GM21717 (cell line): ENCODE data around the gene PLXDC1.

Experiments used
- ATAC-seq: cut with Tn5 transposase; IDR thresholded peaks from one replicate; pipeline ENCODE4 v1.9.1; 2021; ENCODE audit warnings: mild to moderate bottlenecking, moderate library complexity; ENCODE audit not compliant: unreplicated experiment

Gene PLXDC1

GRCh38 chr17:39158623-39159022, 7.2 kb upstream of the PLXDC1 start:
- ATAC-seq: no peak

DNA sequence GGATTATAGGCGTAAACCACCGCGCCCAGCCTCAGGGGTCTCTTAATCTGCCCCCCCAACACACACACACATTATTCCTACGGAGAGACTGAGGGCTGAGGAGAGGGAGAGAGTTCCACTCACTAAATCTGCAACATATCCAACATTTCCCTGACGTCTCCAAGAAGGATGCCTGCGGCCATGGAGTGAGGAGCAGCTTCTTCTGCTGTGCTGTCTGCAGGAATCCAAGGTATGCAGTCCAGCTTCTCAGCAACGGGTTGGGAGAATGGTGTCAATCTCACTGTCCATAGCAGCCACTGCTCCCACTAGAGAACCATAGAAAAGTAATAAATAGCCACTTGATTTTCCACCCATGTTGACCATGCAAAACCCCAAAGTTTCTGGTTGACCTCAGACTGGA, 5.1 kb upstream of the PLXDC1 start:
- ATAC-seq: no peak

DNA sequence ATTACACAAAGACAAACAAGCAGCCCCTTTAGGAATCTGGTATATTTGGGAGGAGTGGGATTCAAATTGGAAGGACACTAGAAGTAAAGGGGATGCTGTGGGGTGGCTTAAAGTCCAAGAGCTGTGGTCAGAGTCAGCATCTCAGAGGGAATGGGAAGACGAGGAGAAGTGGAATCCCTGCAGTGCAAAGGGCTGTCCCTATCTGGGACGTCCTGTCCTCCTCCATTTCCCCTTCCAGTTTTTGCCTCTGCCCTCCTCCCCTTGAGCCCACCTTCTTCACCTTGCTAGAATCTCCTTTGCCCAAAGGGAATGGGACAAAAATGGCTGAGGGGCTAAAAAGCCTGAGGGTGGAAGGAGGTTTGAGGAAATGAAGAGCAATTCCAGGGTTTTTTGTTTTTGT, 4.2 kb upstream of the PLXDC1 start:
- no peak for ATAC-seq

DNA sequence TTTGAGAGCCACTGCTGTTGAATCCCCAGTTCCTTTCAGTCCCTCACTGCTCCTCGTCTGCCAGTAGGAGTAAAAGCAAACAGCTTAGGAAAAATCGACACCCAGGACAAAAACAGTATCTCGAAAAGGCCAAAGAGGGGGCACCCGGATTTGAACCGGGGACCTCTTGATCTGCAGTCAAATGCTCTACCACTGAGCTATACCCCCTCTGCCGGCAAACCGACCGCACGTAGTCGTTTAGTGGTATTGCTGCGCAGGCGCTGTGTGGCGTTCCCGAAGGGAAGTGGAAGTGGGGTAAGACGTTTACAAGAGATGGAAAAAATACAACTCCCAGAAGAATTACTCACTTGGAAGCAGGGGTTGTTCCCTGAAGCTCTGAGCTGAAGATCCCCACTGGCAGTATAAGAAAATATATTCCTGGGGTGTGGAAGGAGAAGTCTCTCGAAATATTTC, 2.2 kb upstream of the PLXDC1 start:
- ATAC-seq: no peak

DNA sequence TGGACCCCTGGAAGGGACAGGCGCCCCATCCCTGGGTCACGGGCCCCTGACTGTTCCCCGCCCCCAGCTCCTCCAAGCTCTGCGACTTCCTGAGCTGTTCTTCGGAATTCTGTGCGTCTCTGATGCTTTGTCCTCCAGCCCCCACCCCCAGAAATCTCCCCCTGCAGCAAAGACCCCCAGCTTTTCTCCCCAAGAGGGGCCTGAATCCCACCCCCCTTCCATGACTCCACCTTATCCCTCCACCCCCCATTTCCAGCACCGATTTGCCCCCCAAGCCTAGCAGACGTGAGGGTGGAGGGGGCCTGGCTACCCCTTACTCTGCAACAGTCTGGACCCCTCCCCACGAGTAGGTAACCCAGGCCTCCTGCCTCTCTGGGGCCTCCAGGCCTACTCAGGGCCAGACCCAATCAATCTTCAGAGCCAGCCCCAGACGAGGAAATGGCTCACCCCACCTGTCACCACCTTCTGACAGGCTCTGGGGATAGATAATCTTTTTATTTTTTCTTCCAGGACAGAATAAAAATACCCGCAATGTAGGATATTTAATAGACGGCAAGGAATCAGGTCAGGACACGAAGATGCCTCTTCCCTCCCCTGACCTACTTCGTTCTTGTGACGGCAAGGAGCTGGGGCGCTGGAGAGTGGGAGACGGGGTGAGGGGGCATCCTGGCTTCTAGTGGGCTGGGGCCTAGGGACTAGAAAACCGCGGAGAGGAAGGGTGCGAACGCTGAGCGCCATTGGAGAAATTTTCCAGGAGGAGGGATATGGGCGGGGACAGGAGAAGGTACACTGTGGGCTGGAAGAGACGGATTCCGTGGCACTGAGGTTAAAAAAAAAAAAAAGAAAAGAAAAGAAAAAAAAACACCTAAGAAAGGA, 744 bp upstream of the PLXDC1 start:
- no peak for ATAC-seq

DNA sequence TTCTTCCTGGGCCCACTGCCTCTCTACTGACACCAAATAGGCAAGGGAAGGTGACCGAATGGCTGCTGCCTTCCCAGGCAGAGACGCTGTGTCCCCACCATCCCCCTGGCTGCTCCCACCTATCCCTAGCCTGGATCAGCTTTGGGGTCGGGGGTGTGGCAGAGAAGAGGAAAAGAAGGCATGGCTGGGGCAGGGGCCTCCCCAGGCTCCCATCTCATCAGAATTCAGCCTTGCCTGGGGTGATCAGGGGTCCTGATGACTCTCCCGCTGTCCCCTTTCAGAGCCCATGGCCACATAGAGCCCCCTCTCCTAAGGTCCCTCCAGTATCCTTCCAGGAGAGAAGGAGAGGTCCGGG, 665 bp downstream of the PLXDC1 start:
- ATAC-seq: no peak

GRCh38 chr17:39150104-39150634, 1.3 kb downstream of the PLXDC1 start:
- no peak for ATAC-seq

DNA sequence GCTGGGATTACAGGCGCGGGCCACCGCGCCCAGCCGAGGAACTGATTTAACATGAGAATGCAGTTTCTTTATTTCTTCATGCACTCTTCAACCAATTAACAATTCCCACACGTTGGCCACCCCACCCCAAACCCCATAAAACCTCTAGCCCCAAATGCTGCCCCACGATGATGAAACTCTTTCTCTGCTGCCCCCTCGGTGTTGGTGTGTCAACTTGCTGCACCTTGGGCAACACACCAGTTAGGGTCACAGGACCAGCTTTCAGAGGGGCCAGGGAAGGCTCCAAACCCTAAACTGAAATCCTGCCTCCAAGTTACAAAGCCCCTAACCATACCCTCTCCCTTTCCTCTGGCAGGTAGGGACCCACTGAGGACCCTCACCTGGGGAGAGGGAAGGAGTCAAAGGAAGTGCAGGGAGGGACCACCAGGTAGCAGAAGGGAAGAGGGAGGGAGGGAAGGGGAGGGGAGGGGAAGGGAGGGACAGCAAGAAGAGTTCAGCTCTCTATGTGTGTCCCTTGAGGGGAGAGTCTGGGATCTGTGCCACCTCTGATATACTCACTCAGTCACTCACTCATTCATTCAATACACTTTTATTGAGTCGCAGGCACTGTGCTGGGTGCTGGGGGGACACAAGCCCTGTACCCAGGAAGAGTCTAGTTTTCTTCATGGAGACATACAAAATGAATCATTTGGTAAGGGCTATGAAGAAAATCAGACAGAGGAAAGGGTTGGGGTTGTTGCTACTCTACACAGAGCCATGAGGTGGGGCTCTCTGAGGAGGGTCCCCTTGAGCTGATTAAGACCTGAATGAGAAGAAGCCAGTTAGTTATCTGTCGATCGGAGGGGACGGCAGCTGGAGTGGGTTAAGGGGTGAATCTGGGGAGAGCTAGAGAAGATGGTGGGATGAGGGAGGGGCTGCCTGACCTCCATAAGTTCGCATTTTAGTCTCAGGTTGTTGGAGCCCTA, 3.9 kb downstream of the PLXDC1 start:
- no peak for ATAC-seq

DNA sequence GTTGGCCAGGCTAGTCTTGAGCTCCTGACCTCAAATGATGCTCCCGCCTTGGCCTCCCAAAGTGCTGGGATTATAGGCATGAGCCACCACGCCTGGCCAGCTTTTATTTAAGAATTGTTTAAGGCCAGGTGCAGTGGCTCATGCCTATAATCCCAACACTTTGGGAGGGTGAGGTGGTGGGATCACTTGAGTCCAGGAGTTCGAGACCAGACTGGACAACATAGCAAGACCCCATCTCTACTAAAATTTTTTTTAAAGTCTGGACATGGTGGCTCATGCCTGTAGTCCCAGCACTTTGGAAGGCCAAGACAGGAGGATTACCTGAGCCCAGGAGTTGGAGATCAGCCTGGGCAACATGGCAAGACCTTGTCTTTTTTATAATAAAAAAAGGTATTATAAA, 5.2 kb downstream of the PLXDC1 start:
- no peak for ATAC-seq

- no peak for ATAC-seq
Observed at GRCh38 chr17:39145143-39145542, 6.3 kb downstream of the PLXDC1 start.

- ATAC-seq: no peak
Observed at GRCh38 chr17:39144416-39144840, 7.0 kb downstream of the PLXDC1 start.

GRCh38 chr17:39143552-39144093, 7.8 kb downstream of the PLXDC1 start:
- ATAC-seq: no peak

- no peak for ATAC-seq
Observed at GRCh38 chr17:39141915-39142664, 9.3 kb downstream of the PLXDC1 start.

- no peak for ATAC-seq
Observed at GRCh38 chr17:39141294-39141693, 10.1 kb downstream of the PLXDC1 start.

DNA sequence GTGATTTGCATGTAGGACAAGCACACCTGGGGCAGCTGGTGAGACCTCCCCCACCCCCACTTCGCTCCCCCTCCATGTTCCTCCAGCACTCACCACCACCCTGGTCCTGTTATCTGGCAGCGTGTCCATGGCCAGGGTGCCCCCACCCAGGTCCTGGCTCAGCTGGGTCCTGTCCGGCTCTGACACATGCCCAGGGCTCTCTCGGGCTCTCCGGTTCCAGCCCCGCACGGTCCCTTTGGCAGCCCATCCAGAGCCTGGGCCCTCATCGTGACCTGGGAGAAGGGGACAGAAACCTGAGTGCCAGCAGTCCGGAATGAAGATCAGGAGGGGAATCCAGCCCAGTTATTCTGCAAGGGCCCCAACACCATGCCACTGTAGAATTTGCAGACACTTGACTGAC, 11.9 kb downstream of the PLXDC1 start:
- no peak for ATAC-seq

GRCh38 chr17:39139161-39139511, 12.3 kb downstream of the PLXDC1 start:
- ATAC-seq: no peak

GRCh38 chr17:39138431-39139160, 12.8 kb downstream of the PLXDC1 start:
- no peak for ATAC-seq

DNA sequence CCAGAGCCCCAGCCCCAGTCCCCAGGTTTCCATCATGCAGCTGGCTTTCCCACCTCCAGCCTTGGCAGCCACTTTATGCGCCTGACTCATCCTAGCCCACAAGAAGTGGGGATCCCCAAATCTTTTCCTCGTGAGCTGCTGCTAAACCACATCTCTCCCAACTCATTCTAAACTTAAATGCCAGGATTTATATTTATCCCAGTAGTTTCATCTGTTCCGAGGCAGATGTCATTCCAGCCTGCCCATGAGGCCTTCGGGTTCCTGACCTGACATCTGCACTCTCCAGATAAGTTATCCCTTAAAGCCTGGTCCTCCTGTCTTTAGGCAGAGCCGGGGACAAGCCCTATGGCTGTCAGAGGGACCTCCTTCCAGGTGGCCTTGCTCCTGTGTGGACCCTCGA, 16.6 kb downstream of the PLXDC1 start:
- ATAC-seq: no peak

DNA sequence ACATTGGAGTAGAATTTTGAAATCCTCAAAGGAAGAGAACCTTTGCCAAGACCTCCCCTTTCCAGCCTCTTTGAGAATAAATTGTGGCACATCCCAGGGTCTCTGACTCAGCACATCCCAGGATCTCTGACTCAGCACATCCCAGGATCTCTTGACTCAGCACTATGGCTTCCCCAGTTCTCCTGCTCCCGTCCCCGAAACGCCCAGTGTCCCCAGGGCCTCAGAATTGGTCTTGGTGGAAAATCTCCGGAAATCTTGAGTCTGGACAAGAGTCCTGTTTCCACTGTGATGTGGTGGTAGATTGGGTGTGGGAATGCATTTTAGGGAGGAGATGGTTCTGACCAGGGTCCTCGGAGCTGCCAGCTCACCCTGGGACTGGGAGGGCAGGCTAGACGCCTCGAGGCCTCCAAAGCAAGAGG, 19.2 kb downstream of the PLXDC1 start:
- no peak for ATAC-seq

DNA sequence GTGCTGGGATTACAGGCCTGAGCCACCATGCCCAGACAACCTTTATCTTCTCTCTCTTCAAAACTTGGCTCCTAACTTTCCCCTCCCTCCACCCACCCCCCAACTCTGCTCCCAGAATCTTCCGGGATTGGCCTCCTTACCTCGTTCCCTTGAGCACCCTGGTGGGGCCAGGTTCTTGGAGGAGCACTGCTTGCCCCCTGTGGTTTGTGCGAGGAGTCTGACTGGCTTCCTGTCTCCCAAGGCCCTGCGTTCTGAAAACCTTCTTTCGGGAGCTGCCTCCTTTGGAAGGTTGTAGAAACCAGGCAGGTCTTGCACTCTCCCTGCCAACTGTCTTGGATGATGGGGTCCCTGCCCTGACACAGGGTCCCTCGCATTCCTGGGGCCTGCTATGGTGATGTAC, 19.8 kb downstream of the PLXDC1 start:
- ATAC-seq: no peak
